Left forelimb (tissue), 1 donor: ENCODE results near the gene GCC2.
"Not testable (repeated sequence)": the region's sequence is repeated elsewhere in the genome, so short reads cannot be mapped to it uniquely, and the experiment has no call there.

Source experiments
- DNase-seq: peaks from one replicate; pipeline ENCODE4 v3.0.0-alpha.2; 2018; ENCODE audit warnings: low spot score

Gene GCC2

DNA sequence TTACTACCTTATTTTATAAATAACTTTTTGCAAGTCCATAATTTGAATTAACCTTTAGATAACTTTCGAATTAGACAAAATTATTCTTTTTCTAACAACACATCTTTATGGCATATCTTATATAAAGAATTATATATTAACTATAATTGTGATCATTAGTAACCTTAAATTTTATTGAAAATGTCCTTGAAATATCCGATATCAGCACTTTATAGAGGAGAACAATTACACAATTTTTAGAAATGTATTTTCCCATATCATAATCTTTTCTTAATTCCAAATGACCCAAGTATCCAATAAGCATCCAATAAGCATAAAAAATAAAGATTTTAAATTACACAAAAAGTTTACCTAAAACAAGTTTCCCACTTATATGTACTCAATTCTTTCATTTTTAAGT lies 7.3 kb upstream of the GCC2 start:
- DNase-seq = no peak

DNA sequence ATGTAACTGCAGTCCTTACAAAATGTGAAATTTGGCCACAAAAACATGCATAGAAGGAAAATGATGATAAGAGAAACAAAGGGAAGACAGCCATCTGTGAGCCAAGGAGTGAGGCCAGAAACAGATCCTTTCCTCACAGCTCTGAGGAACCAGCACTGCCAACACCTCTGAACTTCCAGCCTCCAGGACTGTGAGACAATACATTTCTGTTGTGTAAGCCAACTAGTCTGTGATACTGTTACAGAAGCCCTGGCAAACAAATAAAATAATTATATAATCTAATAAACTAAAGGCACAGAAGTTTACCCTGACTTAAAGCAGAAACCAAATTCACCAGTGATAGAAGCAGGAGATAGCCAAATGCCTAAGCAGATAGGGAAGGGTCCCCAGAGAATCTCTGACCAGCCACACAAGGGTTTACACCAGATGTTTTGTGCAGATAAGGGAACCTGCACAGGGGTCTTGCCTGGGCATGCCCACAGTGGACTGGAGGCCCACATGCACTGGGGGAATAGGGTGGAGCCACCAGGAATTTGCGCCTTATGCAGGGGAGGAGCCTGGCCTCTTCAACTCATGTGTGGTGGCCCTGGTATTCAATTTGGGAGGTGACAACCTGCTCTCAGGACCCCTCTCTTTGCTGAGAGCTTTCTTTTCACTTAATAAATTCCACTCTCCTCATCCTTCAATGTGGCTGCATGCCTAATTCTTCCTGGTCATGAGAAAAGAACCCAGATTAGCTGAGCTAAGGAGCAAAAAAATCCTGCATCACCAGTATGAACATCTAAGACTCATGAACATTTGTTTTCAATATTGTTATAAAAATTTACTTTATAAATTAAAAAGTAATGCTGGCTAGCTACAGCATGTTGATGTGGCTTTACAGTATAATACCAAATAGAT lies 3.8 kb upstream of the GCC2 start:
- no peak for DNase-seq

DNA sequence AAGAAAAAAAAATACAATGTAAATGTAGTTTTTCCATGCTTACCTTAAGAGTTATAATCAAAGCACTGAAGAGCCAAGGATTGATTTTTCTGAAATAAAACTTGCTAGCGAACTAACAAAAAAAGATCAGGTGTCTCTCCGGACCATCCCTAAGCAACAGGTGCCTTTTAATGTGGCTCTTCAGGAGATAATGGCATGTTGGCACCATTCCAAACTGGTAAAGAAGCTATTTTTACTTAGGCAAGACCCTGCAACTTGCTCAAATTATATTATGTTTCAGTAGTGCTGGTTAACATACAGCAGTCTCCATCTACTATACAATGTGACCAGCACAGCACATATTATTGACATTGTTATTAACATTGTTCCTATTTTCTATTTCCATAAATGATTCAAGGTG lies 2.3 kb upstream of the GCC2 start:
- DNase-seq = no peak

DNA sequence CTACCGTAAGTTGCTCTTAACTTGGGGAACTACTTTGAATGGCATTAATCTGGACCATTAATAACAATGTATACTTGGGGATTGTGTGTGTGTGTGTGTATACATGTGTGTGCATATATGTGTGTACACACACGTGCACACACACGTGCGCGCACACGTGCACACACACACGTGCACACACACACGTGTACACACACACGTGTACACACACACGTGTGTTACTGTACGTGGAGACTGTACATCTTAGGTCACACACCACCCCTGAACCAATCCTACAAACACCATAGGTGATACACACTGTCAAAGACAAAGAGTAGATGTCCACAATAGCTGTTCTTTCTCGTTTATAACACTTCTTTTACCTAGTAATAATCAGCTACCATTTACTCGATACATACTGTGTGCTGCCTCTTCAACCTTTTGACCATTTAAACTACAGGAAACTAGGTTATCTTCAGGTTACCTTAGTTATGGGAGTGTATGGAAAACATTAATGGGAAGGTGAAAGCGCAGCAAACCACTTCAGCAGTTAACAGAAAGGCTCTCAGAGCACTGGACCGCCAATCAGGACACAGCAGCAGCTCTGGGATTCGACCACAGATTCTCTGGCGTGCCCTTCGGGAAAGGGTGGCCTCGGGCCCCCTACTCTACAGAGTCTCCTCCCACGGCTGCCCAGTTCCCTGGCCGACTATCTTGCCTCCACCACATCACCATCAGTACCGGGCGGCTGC lies 894 bp upstream of the GCC2 start:
- no peak for DNase-seq

DNA sequence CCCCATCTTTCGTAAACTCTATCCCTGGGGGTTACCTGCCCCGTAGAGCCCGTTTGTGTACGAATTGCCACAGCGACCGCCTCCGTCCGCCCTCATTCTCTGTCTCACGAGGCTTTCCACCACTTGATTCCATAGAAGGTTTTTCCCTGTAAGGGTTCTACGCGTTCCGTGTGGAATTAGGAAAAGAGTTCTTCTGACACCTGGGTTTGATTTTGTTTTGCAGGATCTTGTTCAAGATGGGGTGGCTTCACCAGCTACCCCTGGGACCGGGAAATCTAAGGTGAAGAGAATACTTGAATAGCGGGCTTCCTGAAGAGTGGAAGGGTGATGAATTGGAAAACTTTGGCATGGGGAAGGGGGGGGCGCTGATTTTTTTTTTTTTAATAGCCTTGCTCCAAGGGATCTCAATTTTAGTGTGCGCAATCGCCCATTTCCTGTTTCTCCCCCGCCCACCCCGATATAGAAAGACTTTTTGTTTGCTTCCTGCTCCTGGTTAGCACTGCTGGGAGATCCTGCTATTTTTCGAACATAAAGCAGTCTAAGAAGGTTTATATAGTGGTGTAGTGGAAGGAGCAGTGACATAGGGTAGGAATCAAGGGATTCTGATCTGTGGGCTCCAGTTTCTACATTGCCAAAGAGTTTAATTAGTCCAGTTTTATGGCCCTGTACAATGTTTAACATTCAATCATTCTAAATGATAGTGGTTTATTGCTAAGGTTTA lies 564 bp downstream of the GCC2 start:
- no peak for DNase-seq

DNA sequence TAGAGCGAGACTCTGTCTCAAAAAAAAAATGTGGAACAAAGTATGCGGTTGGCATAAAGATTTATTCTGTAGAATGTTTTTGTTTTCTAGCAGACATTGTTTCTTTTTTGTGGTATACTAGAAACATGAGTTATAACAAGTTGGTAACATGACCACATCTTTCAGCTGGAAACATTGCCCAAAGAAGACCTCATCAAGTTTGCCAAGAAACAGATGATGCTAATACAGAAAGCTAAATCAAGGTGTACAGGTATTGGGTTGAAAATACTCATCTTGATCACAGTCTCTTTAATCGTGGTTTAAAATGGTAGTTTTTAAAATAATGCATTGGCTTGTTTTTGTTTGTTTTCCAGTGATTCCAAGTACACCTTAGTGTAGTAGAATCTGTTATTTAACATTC lies 1.9 kb downstream of the GCC2 start:
- no peak for DNase-seq

DNA sequence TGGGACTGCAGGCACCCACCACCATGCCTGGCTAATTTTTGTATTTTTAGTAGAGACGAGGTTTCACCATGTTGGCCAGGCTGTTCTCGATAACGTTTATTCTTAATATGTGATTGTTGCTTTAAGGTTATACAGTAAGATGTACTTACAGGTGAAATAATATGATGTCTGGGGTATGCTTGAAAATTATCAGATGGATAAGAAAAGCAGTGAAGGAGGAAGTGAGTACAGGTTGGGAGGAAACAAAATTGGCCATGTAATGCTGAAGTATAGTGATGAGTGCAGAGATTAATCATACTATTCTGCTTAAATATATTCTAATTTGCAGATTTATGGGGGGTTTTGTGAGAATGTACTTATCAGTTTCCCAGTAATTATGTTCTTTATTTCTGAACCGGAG lies 3.0 kb downstream of the GCC2 start:
- DNase-seq = no peak

DNA sequence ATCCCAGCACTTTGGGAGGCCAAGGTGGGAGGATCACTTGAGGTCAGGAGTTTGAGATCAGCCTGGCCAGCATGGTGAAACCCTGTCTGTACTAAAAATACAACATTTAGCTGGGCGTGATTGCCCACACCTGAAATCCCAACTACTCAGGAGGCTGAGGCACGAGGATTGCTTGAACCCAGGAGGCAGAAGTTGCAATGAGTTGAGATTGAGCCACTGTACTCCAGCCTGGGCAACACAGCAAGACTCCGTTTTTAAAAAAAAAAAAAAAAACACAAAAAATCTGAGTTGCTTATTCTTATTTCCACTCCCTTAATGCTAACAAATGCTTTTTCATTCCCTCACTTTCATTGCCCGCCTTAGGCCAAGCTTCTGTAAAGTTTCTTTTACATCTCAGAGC lies 4.5 kb downstream of the GCC2 start:
- not testable (repeated sequence) for DNase-seq

DNA sequence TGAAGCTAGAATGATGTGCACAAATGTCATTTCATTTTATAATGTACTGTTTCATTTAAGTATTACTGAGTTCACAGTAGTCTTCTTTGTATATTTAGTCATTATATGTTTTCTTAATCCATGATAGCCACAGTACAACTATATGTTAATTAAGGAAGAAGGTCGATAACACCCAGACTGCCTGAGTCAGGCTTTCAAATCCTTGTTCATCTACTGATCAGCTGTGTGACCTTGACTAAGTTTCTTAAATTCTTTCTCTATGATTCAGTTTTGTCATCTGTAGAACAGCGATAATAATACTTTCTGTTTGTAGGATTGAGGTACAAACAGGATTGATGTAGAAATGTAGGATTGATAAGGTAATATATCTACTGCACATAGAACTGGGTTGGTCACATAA lies 5.4 kb downstream of the GCC2 start:
- DNase-seq = no peak

DNA sequence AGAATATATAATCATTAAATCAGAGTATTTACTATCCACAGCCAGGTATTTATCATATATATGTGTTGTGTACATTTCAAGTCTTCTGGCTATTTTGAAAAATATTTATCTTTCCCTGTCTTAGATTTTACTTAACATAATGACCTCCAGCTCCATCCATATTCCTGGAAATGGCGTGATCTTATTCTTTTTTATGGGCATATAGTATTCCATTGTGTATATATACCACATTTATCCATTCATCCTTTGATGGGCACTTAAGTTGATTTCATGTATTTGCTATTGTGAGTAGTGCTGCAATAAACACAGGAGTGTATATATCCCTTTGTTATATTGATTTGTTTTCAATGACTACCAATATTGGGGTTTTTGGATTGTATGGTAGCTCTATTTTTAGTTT lies 6.6 kb downstream of the GCC2 start:
- DNase-seq = no peak

DNA sequence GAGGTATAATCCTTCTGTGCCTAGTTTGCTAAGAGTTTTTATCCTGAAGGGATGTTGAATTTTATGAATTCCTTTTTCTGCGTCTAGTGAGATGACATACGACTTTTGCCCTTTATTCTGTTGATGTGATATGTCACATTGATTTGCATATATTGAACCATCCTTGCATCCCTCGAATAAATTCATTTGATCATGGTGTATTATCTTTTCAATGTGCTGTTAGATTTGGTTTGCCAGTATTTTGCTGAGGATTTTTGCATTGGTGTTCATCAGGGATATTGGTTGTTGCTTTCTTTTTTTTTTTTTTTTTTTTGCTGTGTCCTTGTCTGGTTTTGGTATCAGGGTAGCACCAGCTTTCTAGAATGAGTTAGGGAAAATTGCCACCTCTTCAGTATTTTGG lies 9.1 kb downstream of the GCC2 start:
- no peak for DNase-seq

DNA sequence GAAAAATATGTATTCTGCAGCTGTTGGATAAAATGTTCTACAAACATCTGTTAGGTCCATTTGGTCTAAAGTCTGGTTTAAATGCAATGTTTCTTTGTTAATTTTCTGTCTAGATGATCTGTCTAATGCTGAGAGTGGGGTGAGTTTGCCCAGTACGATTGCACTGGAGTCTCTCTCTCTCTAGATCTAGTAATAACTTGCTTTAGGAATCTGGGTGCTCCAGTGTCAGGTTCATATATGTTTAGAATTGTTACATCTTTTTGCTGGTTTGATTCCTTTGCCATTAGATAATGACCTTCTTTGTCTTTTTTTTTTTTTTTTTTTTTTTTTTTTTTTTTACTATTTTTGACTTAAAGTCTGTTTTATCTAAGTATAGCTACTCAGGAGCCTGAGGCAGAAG lies 10.4 kb downstream of the GCC2 start:
- DNase-seq = no peak

DNA sequence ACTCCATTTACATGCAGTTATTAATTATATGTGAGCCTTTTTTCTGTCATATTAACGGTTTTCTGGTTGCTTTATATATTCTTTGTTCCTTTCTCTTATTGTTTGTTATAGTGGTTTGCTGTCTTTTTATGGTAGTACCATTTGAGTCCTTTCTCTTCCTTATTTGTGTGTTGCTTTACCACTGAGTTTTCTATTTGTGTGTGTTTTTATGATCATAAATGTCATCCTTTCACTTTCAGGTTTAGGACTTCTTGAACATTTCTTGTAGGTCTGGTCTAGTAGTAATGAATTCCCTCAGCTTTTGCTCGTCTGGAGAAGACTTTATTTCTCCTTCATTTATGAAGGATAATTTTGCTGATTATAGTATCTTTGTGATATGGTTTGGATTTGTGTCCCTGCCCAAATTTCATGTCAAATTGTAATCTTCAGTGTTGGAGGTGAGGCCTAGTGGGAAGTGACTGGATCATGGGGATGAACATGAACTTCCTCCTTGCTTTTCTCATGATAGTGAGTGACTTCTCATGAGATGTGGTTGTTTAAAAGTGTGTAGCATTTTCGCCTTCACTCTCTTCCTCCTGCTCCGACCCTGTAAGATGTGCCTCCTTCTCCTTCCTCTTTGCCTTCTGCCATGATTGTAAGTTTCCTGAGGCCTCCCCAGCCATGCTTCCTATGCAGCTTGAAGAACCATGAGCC lies 11.5 kb downstream of the GCC2 start:
- no peak for DNase-seq

DNA sequence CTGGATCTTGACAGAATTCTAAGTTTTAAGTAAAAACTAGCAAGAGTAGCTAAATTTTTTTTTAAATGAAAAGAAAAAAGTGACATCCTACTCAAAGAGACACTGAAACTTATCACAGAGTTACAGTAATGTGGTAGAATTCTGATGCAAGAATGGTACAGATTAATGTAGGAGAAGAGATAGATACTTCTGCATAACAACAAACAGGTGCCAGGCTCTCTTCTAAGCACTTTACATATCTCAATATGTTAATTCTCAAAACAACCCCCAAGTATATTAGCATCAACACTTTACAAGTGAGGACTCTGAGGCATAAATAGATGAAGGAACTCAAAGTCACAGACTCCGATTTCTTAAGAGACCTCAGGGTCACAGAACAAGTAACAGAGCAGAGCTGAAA lies 28.1 kb downstream of the GCC2 start:
- DNase-seq = no peak

DNA sequence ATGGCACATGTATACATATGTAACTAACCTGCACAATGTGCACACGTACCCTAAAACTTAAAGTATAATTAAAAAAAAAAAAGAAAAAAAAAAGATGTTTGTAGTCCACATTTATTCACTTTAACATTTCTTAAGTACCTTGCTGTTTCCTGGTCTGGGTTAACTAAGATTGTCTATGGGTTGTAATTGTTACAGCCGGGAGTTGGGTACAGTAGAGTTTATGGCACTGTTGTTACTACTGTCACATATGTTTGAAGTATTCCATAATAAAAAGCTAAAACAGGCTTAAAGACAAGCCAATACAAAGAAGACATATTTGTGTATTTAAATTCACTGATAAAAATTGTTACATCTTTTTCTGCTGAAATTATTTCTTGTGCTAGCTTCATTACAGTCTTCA lies 36.2 kb downstream of the GCC2 start:
- DNase-seq = no peak

DNA sequence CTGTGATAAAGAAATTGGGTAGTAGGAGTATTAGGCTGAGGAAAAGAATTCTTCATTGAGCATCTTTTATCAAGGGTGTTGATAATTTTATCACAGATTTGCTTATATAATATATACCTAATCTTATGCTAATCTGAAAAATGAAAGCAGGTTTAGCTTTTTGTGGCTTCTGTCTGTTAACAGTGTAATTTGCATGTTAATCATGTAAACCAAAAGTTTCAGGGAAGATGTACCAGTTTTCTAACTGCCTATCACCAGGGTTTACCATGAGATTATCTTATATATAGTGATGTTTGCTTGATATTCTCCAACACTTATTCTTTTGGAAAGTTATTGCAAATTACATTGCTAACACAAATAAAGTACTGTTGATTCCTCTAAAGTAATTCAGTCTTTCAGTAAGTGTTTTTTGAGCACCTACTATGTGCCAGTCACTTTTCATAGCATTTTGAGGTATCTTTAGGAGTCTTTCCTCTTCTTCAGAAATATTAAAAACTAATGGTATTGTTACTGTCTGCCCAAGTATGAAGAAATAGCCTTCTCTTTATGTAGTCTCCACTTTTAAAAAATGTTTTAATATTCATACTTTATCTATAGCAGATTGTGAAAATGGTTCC lies 41.6 kb downstream of the GCC2 start:
- DNase-seq = no peak

DNA sequence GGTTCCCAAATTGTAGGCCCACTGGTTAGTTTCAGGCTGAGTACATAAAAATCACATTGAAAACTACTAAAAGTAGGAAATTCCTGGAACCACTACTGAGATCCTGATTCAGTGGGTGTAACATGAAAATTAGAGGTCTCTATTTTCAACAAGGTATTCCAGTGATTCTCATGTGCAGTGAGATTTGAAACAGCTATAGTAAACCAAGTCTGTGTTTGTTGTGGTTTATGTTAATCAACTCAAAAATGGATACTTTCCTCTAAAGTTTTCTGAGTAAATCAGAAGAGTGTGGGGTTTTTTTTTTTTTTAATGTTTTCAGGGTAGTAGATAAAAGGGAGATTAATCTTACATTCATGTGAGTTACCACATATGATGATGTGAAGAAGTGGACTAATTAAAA lies 42.8 kb downstream of the GCC2 start:
- no peak for DNase-seq

DNA sequence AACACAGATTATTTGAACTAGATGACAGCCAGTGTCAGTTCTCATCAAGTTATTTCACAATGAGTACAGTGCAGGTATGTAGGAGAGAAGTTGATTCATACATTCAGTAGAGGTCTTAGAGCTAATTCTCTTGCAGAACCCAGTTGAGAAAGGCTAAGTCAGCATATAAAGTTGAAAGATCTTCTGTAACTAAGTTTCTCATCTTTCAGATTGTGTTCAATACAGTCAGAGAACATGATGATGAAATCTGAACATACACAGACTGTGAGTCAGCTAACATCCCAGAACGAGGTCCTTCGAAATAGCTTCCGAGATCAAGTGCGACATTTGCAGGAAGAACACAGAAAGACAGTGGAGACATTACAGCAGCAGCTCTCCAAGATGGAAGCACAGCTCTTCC lies 43.4 kb downstream of the GCC2 start:
- DNase-seq = no peak

DNA sequence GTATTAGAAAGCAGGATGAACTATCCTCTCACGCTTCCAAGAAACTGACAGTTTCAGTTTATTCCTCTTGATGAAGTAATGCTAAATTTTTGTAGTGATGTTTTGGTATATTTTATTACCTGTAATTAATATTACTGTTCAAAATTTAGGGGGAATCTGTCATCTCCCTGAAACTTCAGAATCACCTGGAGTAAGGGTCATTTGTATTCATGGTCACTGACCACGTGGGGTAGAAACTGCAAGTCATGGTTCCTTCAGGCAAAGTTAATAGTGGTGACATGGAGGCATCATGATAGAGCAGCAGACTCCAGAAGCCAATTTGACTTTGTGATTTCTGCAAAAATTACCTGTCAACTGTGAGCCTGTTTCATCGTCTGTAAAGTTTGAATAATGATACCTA lies 47.2 kb downstream of the GCC2 start:
- not testable (repeated sequence) for DNase-seq

DNA sequence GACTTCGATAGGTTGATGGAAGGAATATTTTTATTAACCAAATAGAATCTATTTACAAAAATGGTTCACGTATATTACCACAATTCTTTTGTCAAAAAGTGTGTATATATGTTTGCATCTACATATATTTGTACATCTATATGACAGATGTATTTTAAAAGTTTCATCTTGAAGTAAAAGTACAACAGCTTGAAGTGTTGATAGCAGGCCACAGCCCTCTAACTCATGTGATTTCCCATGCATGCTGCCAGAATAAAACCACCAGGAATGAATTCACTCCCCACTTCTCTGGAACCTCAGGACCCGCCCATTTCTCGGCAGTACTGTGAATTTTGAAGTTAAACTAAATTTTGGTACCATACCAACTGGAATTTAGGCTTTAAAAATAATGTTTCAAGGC lies 58.6 kb downstream of the GCC2 start:
- DNase-seq = not testable (repeated sequence)

DNA sequence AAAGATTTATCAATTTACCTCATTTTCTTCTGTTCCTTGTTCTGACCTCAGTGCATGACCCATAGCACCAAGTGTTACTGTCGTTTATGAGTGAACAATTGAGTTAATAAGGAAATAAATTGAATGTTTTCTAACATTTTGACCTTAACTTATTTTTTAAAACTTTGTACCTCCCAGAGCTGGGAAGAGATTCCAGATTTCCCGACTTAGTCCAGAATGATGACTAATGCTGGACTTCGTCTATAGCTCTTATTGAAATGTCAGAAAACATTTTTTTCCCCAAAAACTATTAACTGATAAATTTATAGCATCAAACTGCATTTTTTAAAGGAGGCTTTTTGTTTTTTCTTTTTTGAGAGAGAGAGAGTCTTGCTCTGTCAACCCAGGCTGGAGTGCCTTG lies 63.4 kb downstream of the GCC2 start:
- not testable (repeated sequence) for DNase-seq

DNA sequence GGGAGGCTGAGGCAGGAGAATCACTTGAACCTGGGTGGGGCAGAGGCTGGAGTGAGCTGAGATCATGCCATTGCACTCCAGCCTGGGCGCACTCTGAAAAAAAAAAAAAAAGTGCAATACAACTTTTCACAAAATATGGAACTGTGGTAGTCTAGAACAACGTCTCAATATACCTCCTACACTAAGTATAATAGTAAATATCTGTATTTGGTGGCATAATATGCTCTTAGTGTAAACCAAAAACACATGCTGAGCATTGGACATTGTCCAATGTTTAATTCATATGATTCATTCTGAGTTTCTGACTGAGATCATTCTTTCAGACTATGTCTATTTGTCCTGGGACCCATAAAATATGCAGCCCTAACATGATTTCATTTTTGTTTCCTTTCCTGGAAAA lies 65.5 kb downstream of the GCC2 start:
- DNase-seq = not testable (repeated sequence)
